Neural progenitor cell (in vitro differentiated cells): ENCODE results near the gene S1PR3. TPM values are rescaled to one million over a fixed set of nuclear protein-coding genes. Genes with fewer than 3 reads are reported as not detected.

ENCODE experiments used
- DNase-seq: peaks from one replicate; pipeline ENCODE4 v3.0.0-alpha.2; 2016; ENCODE audit warnings: low spot score
- H2AFZ ChIP-seq: fragments of 200-600 bp; sonication (generic); replicated peaks from 2 replicates; pipeline ENCODE4 v1.6.1; 2016; ENCODE audit warnings: antibody characterized with exemption
- H3F3A ChIP-seq: fragments of 200-600 bp; sonication (generic); 2 replicates; pipeline ENCODE4 v1.6.1; 2016; ENCODE audit warnings: antibody characterized with exemption, low read depth
- H3K27ac ChIP-seq: fragments of 200-600 bp; sonication (generic); 2 replicates; pipeline ENCODE4 v1.5.1; 2016; ENCODE audit warnings: mild to moderate bottlenecking
- H3K27me3 ChIP-seq: fragments of 200-600 bp; sonication (generic); 2 replicates; pipeline ENCODE4 v1.6.1; 2016; ENCODE audit warnings: mild to moderate bottlenecking, moderate library complexity
- H3K36me3 ChIP-seq: fragments of 200-600 bp; sonication (generic); 2 replicates; pipeline ENCODE4 v1.5.1; 2016
- H3K4me1 ChIP-seq: fragments of 200-600 bp; sonication (generic); 2 replicates; pipeline ENCODE4 v1.6.1; 2016; ENCODE audit warnings: mixed run types
- H3K4me2 ChIP-seq: fragments of 200-600 bp; sonication (generic); 2 replicates; pipeline ENCODE4 v1.6.1; 2016
- H3K4me3 ChIP-seq: fragments of 200-600 bp; sonication (generic); 2 replicates; pipeline ENCODE4 v1.5.1; 2016
- H3K79me2 ChIP-seq: fragments of 200-600 bp; sonication (generic); 2 replicates; pipeline ENCODE4 v1.6.1; 2016; ENCODE audit warnings: low read depth
- H3K9ac ChIP-seq: fragments of 200-600 bp; sonication (generic); 2 replicates; pipeline ENCODE4 v1.6.1; 2016
- H3K9me3 ChIP-seq: fragments of 200-600 bp; sonication (generic); 2 replicates; pipeline ENCODE4 v1.5.1; 2016; ENCODE audit warnings: low read depth
- H4K20me1 ChIP-seq: fragments of 200-600 bp; sonication (generic); 2 replicates; pipeline ENCODE4 v1.6.1; 2016; ENCODE audit warnings: low read depth
- H3K27ac Mint-ChIP-seq: 3 replicates; pipeline ENCODE4 v1.8.0; 2021; ENCODE audit warnings: mixed read lengths
- H3K27me3 Mint-ChIP-seq: 2 replicates; pipeline ENCODE4 v1.8.0; 2022; ENCODE audit warnings: low read depth, mild to moderate bottlenecking, inconsistent platforms, moderate library complexity, mixed read lengths; ENCODE audit not compliant: insufficient read depth
- H3K36me3 Mint-ChIP-seq: 3 replicates; pipeline ENCODE4 v1.8.0; 2021; ENCODE audit warnings: mixed read lengths
- H3K4me1 Mint-ChIP-seq: 3 replicates; pipeline ENCODE4 v1.8.0; 2021; ENCODE audit warnings: mixed read lengths
- H3K4me3 Mint-ChIP-seq: 3 replicates; pipeline ENCODE4 v1.8.0; 2021; ENCODE audit warnings: mild to moderate bottlenecking, moderate library complexity, mixed read lengths
- H3K9me3 Mint-ChIP-seq: 3 replicates; pipeline ENCODE4 v1.8.0; 2020; ENCODE audit warnings: mixed read lengths
- CTCF ChIP-seq: fragments of 200-600 bp; sonication (generic); IDR thresholded peaks from 2 replicates; pipeline ENCODE4 v1.5.1; 2017; ENCODE audit warnings: antibody characterized with exemption, mild to moderate bottlenecking
- EZH2 ChIP-seq: fragments of 200-600 bp; sonication (generic); IDR thresholded peaks from 2 replicates; pipeline ENCODE4 v1.6.1; 2017; ENCODE audit warnings: antibody characterized with exemption, mild to moderate bottlenecking, moderate library complexity
- EZH2phosphoT487 ChIP-seq: fragments of 200-600 bp; sonication (generic); IDR thresholded peaks from 2 replicates; pipeline ENCODE4 v1.6.1; 2017; ENCODE audit warnings: antibody characterized with exemption
- total RNA-seq: library from RNA; depleted of rRNA; stranded (reverse); fragments of >200 nt; gene quantifications from 2 replicates; pipeline ENCODE4 v1.2.3, GENCODE V29; 2015; ENCODE audit warnings: low replicate concordance

Gene S1PR3
- total RNA-seq, 1 donor from 2014 or later = 21.6 TPM

- Mint-ChIP-seq H3K27me3 (peaks cover 4% of the 10 kb centered on the region), H3K9me3 (peaks cover 13% of the 10 kb centered on the region), H3K4me3 (no peak overlapping the region), H3K27ac (no peak overlapping the region), H3K4me1 (peaks cover 4% of the 10 kb centered on the region), H3K36me3 (peaks cover 3% of the 10 kb centered on the region)
- Histone ChIP-seq H3K27me3 (no peaks in the 10 kb centered on the region), H4K20me1 (no peaks in the 10 kb centered on the region), H3K36me3 (no peaks in the 10 kb centered on the region), H3K79me2 (no peaks in the 10 kb centered on the region), H3K9ac (no peak overlapping the region), H3K4me2 (no peak overlapping the region), H3K4me1 (peaks cover 5% of the 10 kb centered on the region), H3K4me3 (no peak overlapping the region), H3K9me3 (no peaks in the 10 kb centered on the region), H3F3A (peaks cover 41% of the 10 kb centered on the region), H3K27ac (no peak overlapping the region), H2AFZ (no peak overlapping the region)
- no peak for TF ChIP-seq CTCF
- no peak for TF ChIP-seq EZH2
- no peak for TF ChIP-seq EZH2phosphoT487
- DNase-seq = no peak
Observed at GRCh38 chr9:88975966-88976889, 15.0 kb upstream of the S1PR3 start.

- Mint-ChIP-seq H3K27ac (peak overlapping the region; percentile 17), H3K27me3 (peaks cover 4% of the 10 kb centered on the region), H3K36me3 (peaks cover 3% of the 10 kb centered on the region), H3K4me1 (peaks cover 2% of the 10 kb centered on the region), H3K4me3 (no peak overlapping the region), H3K9me3 (peaks cover 17% of the 10 kb centered on the region)
- no peaks in the 10 kb centered on the region for H3K36me3 ChIP-seq
- H4K20me1 ChIP-seq = no peaks in the 10 kb centered on the region
- no peaks in the 10 kb centered on the region for H3K4me1 ChIP-seq
- H3K4me2 ChIP-seq = no peak overlapping the region
- DNase-seq = no peak
- H3F3A ChIP-seq = peaks cover 40% of the 10 kb centered on the region
- no peaks in the 10 kb centered on the region for H3K27me3 ChIP-seq
- H3K79me2 ChIP-seq = no peaks in the 10 kb centered on the region
- no peak overlapping the region for H3K27ac ChIP-seq
- no peak overlapping the region for H3K9ac ChIP-seq
- no peak for TF ChIP-seq EZH2
- no peak for TF ChIP-seq EZH2phosphoT487
- TF ChIP-seq CTCF = no peak
- H3K9me3 ChIP-seq = no peaks in the 10 kb centered on the region
- H3K4me3 ChIP-seq = no peak overlapping the region
- no peak overlapping the region for H2AFZ ChIP-seq
Observed at GRCh38 chr9:88976890-88977257, 14.4 kb upstream of the S1PR3 start.

GRCh38 chr9:88978034-88978433 is 13.2 kb upstream of the S1PR3 start:
- H3K4me3 ChIP-seq = no peak overlapping the region
- no peaks in the 10 kb centered on the region for H3K79me2 ChIP-seq
- peaks cover 3% of the 10 kb centered on the region for H3K36me3 Mint-ChIP-seq
- no peak overlapping the region for H3K27ac Mint-ChIP-seq
- H3K4me3 Mint-ChIP-seq = no peak overlapping the region
- H3K27me3 Mint-ChIP-seq = no peaks in the 10 kb centered on the region
- no peak for DNase-seq
- TF ChIP-seq EZH2 = no peak
- no peak for TF ChIP-seq EZH2phosphoT487
- no peak for TF ChIP-seq CTCF
- no peak overlapping the region for H3K9ac ChIP-seq
- H3K4me2 ChIP-seq = no peak overlapping the region
- no peaks in the 10 kb centered on the region for H3K4me1 ChIP-seq
- peaks cover 20% of the 10 kb centered on the region for H3K9me3 Mint-ChIP-seq
- H3K27ac ChIP-seq = no peak overlapping the region
- no peaks in the 10 kb centered on the region for H4K20me1 ChIP-seq
- peaks cover 28% of the 10 kb centered on the region for H3F3A ChIP-seq
- H3K36me3 ChIP-seq = no peaks in the 10 kb centered on the region
- H3K27me3 ChIP-seq = no peaks in the 10 kb centered on the region
- H3K9me3 ChIP-seq = no peaks in the 10 kb centered on the region
- no peak overlapping the region for H2AFZ ChIP-seq
- no peaks in the 10 kb centered on the region for H3K4me1 Mint-ChIP-seq
